Measurements from ENCODE around the gene DEDD2.

DEDD2 gene

GRCh38 chr19:42197375-42197817, 20.1 kb downstream of the DEDD2 start:
- TF ChIP-seq, protein P1, sequence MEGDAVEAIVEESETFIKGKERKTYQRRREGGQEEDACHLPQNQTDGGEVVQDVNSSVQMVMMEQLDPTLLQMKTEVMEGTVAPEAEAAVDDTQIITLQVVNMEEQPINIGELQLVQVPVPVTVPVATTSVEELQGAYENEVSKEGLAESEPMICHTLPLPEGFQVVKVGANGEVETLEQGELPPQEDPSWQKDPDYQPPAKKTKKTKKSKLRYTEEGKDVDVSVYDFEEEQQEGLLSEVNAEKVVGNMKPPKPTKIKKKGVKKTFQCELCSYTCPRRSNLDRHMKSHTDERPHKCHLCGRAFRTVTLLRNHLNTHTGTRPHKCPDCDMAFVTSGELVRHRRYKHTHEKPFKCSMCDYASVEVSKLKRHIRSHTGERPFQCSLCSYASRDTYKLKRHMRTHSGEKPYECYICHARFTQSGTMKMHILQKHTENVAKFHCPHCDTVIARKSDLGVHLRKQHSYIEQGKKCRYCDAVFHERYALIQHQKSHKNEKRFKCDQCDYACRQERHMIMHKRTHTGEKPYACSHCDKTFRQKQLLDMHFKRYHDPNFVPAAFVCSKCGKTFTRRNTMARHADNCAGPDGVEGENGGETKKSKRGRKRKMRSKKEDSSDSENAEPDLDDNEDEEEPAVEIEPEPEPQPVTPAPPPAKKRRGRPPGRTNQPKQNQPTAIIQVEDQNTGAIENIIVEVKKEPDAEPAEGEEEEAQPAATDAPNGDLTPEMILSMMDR (IDR thresholded peaks at IDR 0.05; ENCODE audit: low read depth, low read length): no peak
- no peak overlapping the region for H3K4me3 ChIP-seq (ENCODE audit: low read depth, low read length)
- in situ Hi-C loops (cut with HindIII; ENCODE audit: low sequenced_read_pairs): no loop called here
- DNase-seq (ENCODE audit: low read depth, low spot score): no peak

GRCh38 chr19:42196011-42197001, 21.2 kb downstream of the DEDD2 start:
- no peak for DNase-seq (ENCODE audit: low read depth, low spot score)
- in situ Hi-C loops (cut with HindIII; ENCODE audit: low sequenced_read_pairs): no loop called here
- no peak overlapping the region for H3K4me3 ChIP-seq (ENCODE audit: low read depth, low read length)
- TF ChIP-seq, protein P1 (IDR thresholded peaks at IDR 0.05; ENCODE audit: low read depth, low read length): no peak

GRCh38 chr19:42193706-42194105, 23.8 kb downstream of the DEDD2 start:
- TF ChIP-seq, protein P1 (IDR thresholded peaks at IDR 0.05; ENCODE audit: low read depth, low read length): no peak
- in situ Hi-C loops (cut with HindIII; ENCODE audit: low sequenced_read_pairs): no loop called here
- no peak for DNase-seq (ENCODE audit: low read depth, low spot score)
- H3K4me3 ChIP-seq (ENCODE audit: low read depth, low read length): no peak overlapping the region

- H3K4me3 ChIP-seq (ENCODE audit: low read depth, low read length): no peak overlapping the region
- DNase-seq (ENCODE audit: low read depth, low spot score): no peak
- TF ChIP-seq, protein P1 (IDR thresholded peaks at IDR 0.05; ENCODE audit: low read depth, low read length): no peak
- in situ Hi-C loops (cut with HindIII; ENCODE audit: low sequenced_read_pairs): no loop called here
Measured at GRCh38 chr19:42193294-42193693, 24.2 kb downstream of the DEDD2 start.

- in situ Hi-C loops (cut with HindIII; ENCODE audit: low sequenced_read_pairs): no loop called here
- no peak overlapping the region for H3K4me3 ChIP-seq (ENCODE audit: low read depth, low read length)
- DNase-seq (ENCODE audit: low read depth, low spot score): peak; percentile 17
- TF ChIP-seq, protein P1 (IDR thresholded peaks at IDR 0.05; ENCODE audit: low read depth, low read length): no peak
Measured at GRCh38 chr19:42191855-42192254, 25.6 kb downstream of the DEDD2 start.

DNA sequence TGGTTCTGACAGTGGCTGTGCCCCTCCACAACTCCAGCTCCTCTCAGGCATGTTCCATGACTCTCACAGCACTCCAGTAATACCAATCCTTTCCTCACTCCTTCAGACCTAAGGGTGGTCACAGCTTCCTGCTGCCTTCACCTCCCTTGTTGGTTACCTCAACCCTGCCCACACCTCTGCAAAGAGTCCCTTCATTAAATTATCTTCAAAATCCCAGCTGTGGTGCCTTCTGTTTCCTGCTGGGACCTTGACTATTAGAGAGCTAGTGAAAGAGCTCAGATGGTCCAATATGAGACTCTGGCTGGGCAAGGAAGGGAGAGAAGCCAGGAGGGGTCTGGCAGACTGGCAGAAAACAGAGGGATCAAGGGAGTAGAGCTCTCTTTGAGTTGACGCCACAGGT, 26.1 kb downstream of the DEDD2 start:
- TF ChIP-seq, protein P1 (IDR thresholded peaks at IDR 0.05; ENCODE audit: low read depth, low read length): no peak
- no peak for DNase-seq (ENCODE audit: low read depth, low spot score)
- in situ Hi-C loops (cut with HindIII; ENCODE audit: low sequenced_read_pairs): no loop called here
- no peak overlapping the region for H3K4me3 ChIP-seq (ENCODE audit: low read depth, low read length)
